SK-N-SH treated with all-trans-retinoic acid at 6 μM for 48 hours (cell line): ENCODE results near the gene ARHGAP29.

Experiments
- CREB5 ChIP-seq: fragments of 250-450 bp; sonication (Bioruptor Pico); IDR thresholded peaks from 2 replicates; pipeline ENCODE4 v1.5.1; 2020; ENCODE audit warnings: low read depth, mild to moderate bottlenecking, moderate library complexity
- OSR1 ChIP-seq: fragments of 250-450 bp; sonication (Bioruptor Pico); IDR thresholded peaks from 2 replicates; pipeline ENCODE4 v1.8.0; 2022; ENCODE audit warnings: moderate library complexity, mild to moderate bottlenecking, inconsistent platforms
- PPARA ChIP-seq: fragments of 250-450 bp; sonication (Bioruptor Pico); IDR thresholded peaks from 2 replicates; pipeline ENCODE4 v1.5.0; 2020; ENCODE audit warnings: mild to moderate bottlenecking, borderline replicate concordance
- RARB ChIP-seq: fragments of 250-450 bp; sonication (Bioruptor Pico); IDR thresholded peaks from 2 replicates; pipeline ENCODE4 v1.8.0; 2021; ENCODE audit warnings: mild to moderate bottlenecking, moderate library complexity
- ZFP3 ChIP-seq: fragments of 250-450 bp; sonication (Bioruptor Pico); IDR thresholded peaks from 2 replicates; pipeline ENCODE4 v1.5.0; 2020; ENCODE audit warnings: mild to moderate bottlenecking, moderate library complexity
- ZFP30 ChIP-seq: fragments of 450-650 bp; formaldehyde crosslinking; IDR thresholded peaks from 2 replicates; pipeline ENCODE4 v1.5.0; 2022; ENCODE audit warnings: mild to moderate bottlenecking, moderate library complexity
- ZNF70 ChIP-seq: fragments of 450-650 bp; formaldehyde crosslinking; IDR thresholded peaks from 2 replicates; pipeline ENCODE4 v1.5.0; 2020; ENCODE audit warnings: mild to moderate bottlenecking, moderate library complexity

- TF ChIP-seq PPARA (CRISPR knock-in tag) (no peak), OSR1 (CRISPR knock-in tag) (no peak), CREB5 (CRISPR knock-in tag) (no peak), ZNF70 (CRISPR knock-in tag) (no peak), RARB (no peak), ZFP3 (CRISPR knock-in tag) (no peak), ZFP30 (CRISPR knock-in tag) (no peak)
Observed at GRCh38 chr1:94122201-94122970, 115.0 kb downstream of the ARHGAP29 start.
